IMR-90 (cell line): ENCODE data around the gene ASPRV1. TPM values are rescaled to one million over a fixed set of nuclear protein-coding genes. Genes with fewer than 3 reads are reported as not detected.

Source experiments
- ATAC-seq: fragments of 200-7000 bp; cut with Tn5 transposase; 2 replicates; pipeline ENCODE4 v1.9.1; 2020; ENCODE audit warnings: low read depth, mild to moderate bottlenecking, moderate library complexity
- BruUV-seq: library from RNA; stranded (reverse); fragments of 400-500 nt; replicated peaks from 2 replicates; lab custom pipeline; 2021; lab: Mats Ljungman, UMichigan
- CTCF ChIA-PET: fragments of 300-600 bp; formaldehyde crosslinking; extraction: SDS; loops from one replicate; lab custom pipeline; 2021; ENCODE audit warnings: antibody characterized with exemption; lab: Yijun Ruan, JAX
- POLR2A ChIA-PET: fragments of 300-600 bp; sonication (Branson Sonifier 250); formaldehyde crosslinking; loops from one replicate; lab custom pipeline; 2022; ENCODE audit warnings: antibody characterized with exemption; ENCODE audit not compliant: unreplicated experiment; lab: Charles Lee
- DNase-seq: peaks from one replicate; pipeline ENCODE4 v3.0.0; 2013
- H2AFZ ChIP-seq: replicated peaks from 2 replicates; pipeline ENCODE3; 2013; ENCODE audit warnings: low read length, mild to moderate bottlenecking; ENCODE audit not compliant: poor library complexity
- H2AK5ac ChIP-seq: 2 replicates; pipeline ENCODE4 v1.6.1; 2013; ENCODE audit warnings: low read depth, low read length, inconsistent platforms
- H2AK9ac ChIP-seq: replicated peaks from 2 replicates; pipeline ENCODE3; 2013; ENCODE audit warnings: mild to moderate bottlenecking, low read depth, low read length, moderate library complexity; ENCODE audit not compliant: poor library complexity
- H2BK120ac ChIP-seq: 2 replicates; pipeline ENCODE4 v1.6.1; 2013; ENCODE audit warnings: low read depth, low read length, inconsistent platforms
- H2BK15ac ChIP-seq: 3 replicates; pipeline ENCODE4 v1.6.1; 2013; ENCODE audit warnings: low read depth, low read length, inconsistent platforms
- H2BK20ac ChIP-seq: 2 replicates; pipeline ENCODE4 v1.6.1; 2013; ENCODE audit warnings: low read depth, mild to moderate bottlenecking, inconsistent platforms, low read length, moderate library complexity
- H2BK5ac ChIP-seq: 2 replicates; pipeline ENCODE4 v1.6.1; 2013; ENCODE audit warnings: mild to moderate bottlenecking, low read depth, low read length, inconsistent platforms; ENCODE audit not compliant: poor library complexity, severe bottlenecking
- H3K14ac ChIP-seq: replicated peaks from 2 replicates; pipeline ENCODE4 v1.6.1; 2013; ENCODE audit warnings: low read depth, low read length, inconsistent platforms
- H3K18ac ChIP-seq: 2 replicates; pipeline ENCODE4 v1.6.1; 2013; ENCODE audit warnings: low read depth, low read length, control low read depth
- H3K23ac ChIP-seq: 2 replicates; pipeline ENCODE4 v1.6.1; 2013; ENCODE audit warnings: low read depth, low read length, inconsistent platforms
- H3K27ac ChIP-seq: 2 replicates; pipeline ENCODE4 v1.5.1; 2013; ENCODE audit warnings: mild to moderate bottlenecking, control low read depth, low read length; ENCODE audit not compliant: insufficient read depth
- H3K27me3 ChIP-seq: 2 replicates; pipeline ENCODE4 v1.6.1; 2013; ENCODE audit warnings: low read length; ENCODE audit not compliant: control insufficient read depth, insufficient read depth
- H3K36me3 ChIP-seq: 2 replicates; pipeline ENCODE4 v1.6.1; 2013; ENCODE audit warnings: low read length, mixed read lengths; ENCODE audit not compliant: control insufficient read depth, insufficient read depth
- H3K4ac ChIP-seq: 2 replicates; pipeline ENCODE4 v1.6.1; 2013; ENCODE audit warnings: low read depth, low read length, inconsistent platforms
- H3K4me1 ChIP-seq: 2 replicates; pipeline ENCODE4 v1.6.1; 2013; ENCODE audit warnings: low read length, mixed read lengths; ENCODE audit not compliant: control insufficient read depth, insufficient read depth
- H3K4me2 ChIP-seq: 2 replicates; pipeline ENCODE4 v1.6.1; 2013; ENCODE audit warnings: low read depth, mild to moderate bottlenecking, control low read depth, low read length, moderate library complexity
- H3K4me3 ChIP-seq: 2 replicates; pipeline ENCODE4 v1.5.1; 2013; ENCODE audit warnings: low read depth, mild to moderate bottlenecking, control low read depth, low read length, moderate library complexity; ENCODE audit not compliant: insufficient read depth
- H3K56ac ChIP-seq: 2 replicates; pipeline ENCODE4 v1.6.1; 2013; ENCODE audit warnings: low read length, inconsistent platforms; ENCODE audit not compliant: insufficient read depth; ENCODE audit errors: extremely low read depth
- H3K79me1 ChIP-seq, 2 experiments: 2 replicates each; pipeline ENCODE4 v1.6.1; 2013; ENCODE audit warnings: low read length in 2 of 2, inconsistent platforms in 1 of 2, low read depth in 1 of 2
- H3K9ac ChIP-seq: 2 replicates; pipeline ENCODE4 v1.6.1; 2013; ENCODE audit warnings: low read depth, low read length, control low read depth
- H3K9me1 ChIP-seq: 2 replicates; pipeline ENCODE4 v1.6.1; 2013; ENCODE audit warnings: low read length, inconsistent platforms; ENCODE audit not compliant: insufficient read depth
- H3K9me3 ChIP-seq: 2 replicates; pipeline ENCODE4 v1.6.1; 2013; ENCODE audit warnings: low read length; ENCODE audit not compliant: control insufficient read depth, insufficient read depth
- H4K20me1 ChIP-seq: 2 replicates; pipeline ENCODE4 v1.6.1; 2013; ENCODE audit warnings: low read length, inconsistent platforms; ENCODE audit not compliant: insufficient read depth
- H4K5ac ChIP-seq: 2 replicates; pipeline ENCODE4 v1.6.1; 2013; ENCODE audit warnings: mild to moderate bottlenecking, low read depth, low read length, control low read depth
- H4K8ac ChIP-seq, 2 experiments: 2 replicates each; pipeline ENCODE4 v1.6.1; 2013; ENCODE audit warnings: low read depth in 2 of 2, low read length in 2 of 2, control low read depth in 1 of 2, inconsistent platforms in 1 of 2
- H4K91ac ChIP-seq: 2 replicates; pipeline ENCODE4 v1.6.1; 2013; ENCODE audit warnings: low read depth, low read length, inconsistent platforms; ENCODE audit not compliant: insufficient read depth
- BHLHE40 ChIP-seq: fragments of 150-350 bp; IDR thresholded peaks from 2 replicates; pipeline ENCODE4 v1.6.1; 2016; ENCODE audit warnings: mild to moderate bottlenecking, low read depth, low read length
- CEBPB ChIP-seq: IDR thresholded peaks from 2 replicates; pipeline ENCODE4 v1.6.1; 2012; ENCODE audit warnings: low read depth, low read length, improper control_type of control experiment
- CHD1 ChIP-seq: IDR thresholded peaks from 2 replicates; pipeline ENCODE4 v1.6.1; 2012; ENCODE audit warnings: low read depth, low read length, improper control_type of control experiment
- CTCF ChIP-seq: conservative IDR thresholded peaks from 2 replicates; pipeline ENCODE4 v1.5.1; 2012; ENCODE audit warnings: mild to moderate bottlenecking, low read depth, low read length, improper control_type of control experiment
- ELK1 ChIP-seq: fragments of 150-350 bp; IDR thresholded peaks from 2 replicates; pipeline ENCODE4 v1.6.1; 2016; ENCODE audit warnings: low read depth, mild to moderate bottlenecking, low read length, moderate library complexity, borderline replicate concordance
- FOS ChIP-seq: fragments of 150-350 bp; IDR thresholded peaks from 2 replicates; pipeline ENCODE4 v1.6.1; 2016; ENCODE audit warnings: low read depth, low read length
- MAFK ChIP-seq: IDR thresholded peaks from 2 replicates; pipeline ENCODE4 v1.6.1; 2012; ENCODE audit warnings: low read depth, low read length, improper control_type of control experiment
- MAZ ChIP-seq: IDR thresholded peaks from 2 replicates; pipeline ENCODE4 v1.6.1; 2012; ENCODE audit warnings: low read depth, mild to moderate bottlenecking, low read length, improper control_type of control experiment, moderate library complexity, borderline replicate concordance
- MXI1 ChIP-seq: IDR thresholded peaks from 2 replicates; pipeline ENCODE4 v1.6.1; 2012; ENCODE audit warnings: low read depth, mild to moderate bottlenecking, low read length, moderate library complexity, borderline replicate concordance
- NFE2L2 ChIP-seq: fragments of 150-350 bp; IDR thresholded peaks from 2 replicates; pipeline ENCODE4 v1.6.1; 2016; ENCODE audit warnings: low read depth, mild to moderate bottlenecking, low read length
- POLR2A ChIP-seq: IDR thresholded peaks from 2 replicates; pipeline ENCODE4 v1.6.1; 2012; ENCODE audit warnings: mild to moderate bottlenecking, low read depth, low read length
- RAD21 ChIP-seq: IDR thresholded peaks from 2 replicates; pipeline ENCODE4 v1.6.1; 2012; ENCODE audit warnings: low read length, improper control_type of control experiment
- RCOR1 ChIP-seq: IDR thresholded peaks from 2 replicates; pipeline ENCODE4 v1.6.1; 2012; ENCODE audit warnings: mild to moderate bottlenecking, low read length, improper control_type of control experiment; ENCODE audit not compliant: insufficient replicate concordance
- RFX5 ChIP-seq: IDR thresholded peaks from 2 replicates; pipeline ENCODE4 v1.8.0; 2012; ENCODE audit warnings: low read depth, mild to moderate bottlenecking, low read length, moderate library complexity
- SMC3 ChIP-seq: fragments of 150-350 bp; IDR thresholded peaks from 2 replicates; pipeline ENCODE4 v1.6.1; 2016; ENCODE audit warnings: low read depth, mild to moderate bottlenecking, antibody characterized with exemption, low read length, moderate library complexity
- USF2 ChIP-seq: fragments of 150-350 bp; IDR thresholded peaks from 2 replicates; pipeline ENCODE4 v1.6.1; 2017; ENCODE audit warnings: mild to moderate bottlenecking, antibody characterized with exemption, low read length, low read depth
- WGBS, 2 experiments: methylation state at CpG; one replicate each; pipeline versions ENCODE4 v1.1.5 to v1.1.7; 2013; ENCODE audit warnings: missing lambda C conversion rate in 2 of 2; ENCODE audit not compliant: insufficient read length in 1 of 2; ENCODE audit errors: extremely low coverage in 2 of 2; 5-methylcytosine and 5-hydroxymethylcytosine counted together
- dilution Hi-C: fragments of 300-500 bp; cut with HindIII; formaldehyde crosslinking; loops from one replicate; pipeline ENCODE4 v1.14.3; 2018; ENCODE audit warnings: low sequenced_read_pairs; ENCODE audit not compliant: unreplicated experiment
- in situ Hi-C: fragments of 300-500 bp; cut with MboI; formaldehyde crosslinking; loops from 3 replicates; pipeline ENCODE4 v1.14.3; 2019; ENCODE audit warnings: low sequenced_read_pairs, inconsistent platforms, mixed read lengths
- intact Hi-C: fragments of 100-400 bp; cut with micrococcal nuclease; formaldehyde crosslinking; loops from 2 replicates; pipeline ENCODE4 v1.10.0; 2022
- polyA plus RNA-seq, 3 experiments: library from polyadenylated mRNA; depleted of rRNA; stranded (reverse); fragments of >200 nt; gene quantifications; 2 replicates each; pipeline ENCODE4 v1.2.3, GENCODE V29; 2012; ENCODE audit warnings: low replicate concordance in 1 of 3
- total RNA-seq: library from RNA; depleted of rRNA; stranded (reverse); fragments of >200 nt; gene quantifications from 2 replicates; pipeline ENCODE4 v1.2.3, GENCODE V29; 2012

ASPRV1 gene
- total and polyA plus RNA-seq, 2 of the 4 experiments (the other 2 are of a cell fraction): 0.14 to 0.18 TPM

- H3K9me1 ChIP-seq: peaks cover 6% of the 10 kb centered on the region; the same call in 1 of the 2 replicates
- H3K14ac ChIP-seq: no peak overlapping the region; the same call in 1 of the 2 replicates
- no peak overlapping the region for H2AK5ac ChIP-seq
- H2AK9ac ChIP-seq: no peak overlapping the region
- no peaks in the 10 kb centered on the region for H3K4me1 ChIP-seq
- 33% methylated on average over 4 of the region's 8 CpGs; no CpG with 5 or more reads in 1 of the 2 experiments for WGBS, 2 experiments
- H4K8ac ChIP-seq: no peak overlapping the region
- H3K36me3 ChIP-seq: no peaks in the 10 kb centered on the region
- dilution Hi-C loops: no loop called here
- no peak overlapping the region for H3K4ac ChIP-seq
- no peaks in the 10 kb centered on the region for H3K79me1 ChIP-seq
- POLR2A ChIA-PET: no interaction called here
- no peak overlapping the region for H3K56ac ChIP-seq
- no peak overlapping the region for H2AFZ ChIP-seq
- TF ChIP-seq CEBPB (no peak), POLR2A (no peak), RCOR1 (no peak), ELK1 (no peak), FOS (no peak), RFX5 (no peak), BHLHE40 (no peak), MAFK (no peak), SMC3 (no peak), CTCF (no peak), CHD1 (no peak), MXI1 (no peak), USF2 (no peak), RAD21 (no peak), MAZ (no peak), NFE2L2 (no peak)
- H3K27me3 ChIP-seq: peaks cover 37% of the 10 kb centered on the region
- in situ Hi-C loops: no loop called here
- no peak for ATAC-seq
- no peak overlapping the region for H3K23ac ChIP-seq
- peak; percentile 60 for DNase-seq
- no peak overlapping the region for H3K27ac ChIP-seq
- no peaks in the 10 kb centered on the region for H4K20me1 ChIP-seq
- no TSS peak for BruUV-seq
- H2BK15ac ChIP-seq: no peak overlapping the region
- H4K5ac ChIP-seq: no peak overlapping the region
- no peak overlapping the region for H2BK5ac ChIP-seq
- H2BK120ac ChIP-seq: no peak overlapping the region
- CTCF ChIA-PET: no interaction called here
- no peak overlapping the region for H3K4me3 ChIP-seq
- H4K91ac ChIP-seq: no peak overlapping the region
- no peak overlapping the region for H3K18ac ChIP-seq
- intact Hi-C loops: no loop called here
- H3K9me3 ChIP-seq: no peaks in the 10 kb centered on the region
- H3K9ac ChIP-seq: no peak overlapping the region
- H3K4me2 ChIP-seq: no peak overlapping the region
- H2BK20ac ChIP-seq: no peak overlapping the region
Measured at GRCh38 chr2:69957965-69958364, 3.5 kb downstream of the ASPRV1 start.
